Right renal cortex interstitium (tissue), 3 donors: ENCODE data around the gene CYB561. TPM values are rescaled to one million over a fixed set of nuclear protein-coding genes. Genes with fewer than 3 reads are reported as not detected.

Experiments used
- DNase-seq, 3 donors: peaks; one replicate each; pipeline ENCODE4 v3.0.0-alpha.2; 2013; ENCODE audit warnings: low read depth in 3 of 3, low spot score in 2 of 3
- polyA plus RNA-seq, 3 donors: library from polyadenylated mRNA; unstranded; fragments of 120-200 nt; gene quantifications; one replicate each; pipeline ENCODE4 v1.2.1, GENCODE V29; 2013; ENCODE audit not compliant: insufficient read length in 3 of 3

Gene CYB561
- polyA plus RNA-seq, 3 donors: 21.2 to 28.3 (median 26.6) TPM

GRCh38 chr17:63419949-63420867 lies 25.9 kb downstream of the CYB561 start:
- no peak for DNase-seq

- no peak for DNase-seq
Measured at GRCh38 chr17:63419398-63419797, 26.7 kb downstream of the CYB561 start.

GRCh38 chr17:63418540-63418939 lies 27.6 kb downstream of the CYB561 start:
- DNase-seq: no peak

GRCh38 chr17:63414222-63414621 lies 31.9 kb downstream of the CYB561 start:
- no peak for DNase-seq

GRCh38 chr17:63413128-63413527 lies 33.0 kb downstream of the CYB561 start:
- DNase-seq: no peak

GRCh38 chr17:63412234-63412633 lies 33.9 kb downstream of the CYB561 start:
- no peak for DNase-seq

GRCh38 chr17:63407741-63408330 lies 38.3 kb downstream of the CYB561 start:
- DNase-seq: no peak

GRCh38 chr17:63406689-63407330 lies 39.3 kb downstream of the CYB561 start:
- peak; percentile 76 to 81 (median 79) for DNase-seq

- peak in 2 of 3 donors; percentile 68 to 71 for DNase-seq
Measured at GRCh38 chr17:63405741-63406261, 40.3 kb downstream of the CYB561 start.

- DNase-seq: no peak
Measured at GRCh38 chr17:63405020-63405419, 41.1 kb downstream of the CYB561 start.

GRCh38 chr17:63402431-63403212 lies 43.5 kb downstream of the CYB561 start:
- DNase-seq: no peak

GRCh38 chr17:63399856-63400255 lies 46.2 kb downstream of the CYB561 start:
- peak; percentile 66 to 74 (median 72) for DNase-seq

GRCh38 chr17:63399316-63399715 lies 46.8 kb downstream of the CYB561 start:
- DNase-seq: no peak

GRCh38 chr17:63398680-63399079 lies 47.4 kb downstream of the CYB561 start:
- DNase-seq: no peak

GRCh38 chr17:63395075-63395805 lies 50.9 kb downstream of the CYB561 start:
- DNase-seq: no peak

- DNase-seq: no peak
Measured at GRCh38 chr17:63390090-63390489, 56.0 kb downstream of the CYB561 start.

GRCh38 chr17:63387656-63388340 lies 58.3 kb downstream of the CYB561 start:
- no peak for DNase-seq

- no peak for DNase-seq
Measured at GRCh38 chr17:63382826-63383225, 63.3 kb downstream of the CYB561 start.
